Astrocyte (in vitro differentiated cells and primary cell): ENCODE measurements around the gene FN3KRP.

Experiments used
- EZH2 ChIP-seq: IDR thresholded peaks from 2 replicates; pipeline ENCODE4 v1.6.1; 2012; ENCODE audit warnings: mild to moderate bottlenecking, low read length, inconsistent platforms; ENCODE audit not compliant: insufficient read depth
- TF ChIP-seq, protein P1 (sequence below): IDR thresholded peaks from 2 replicates; pipeline ENCODE4 v1.5.1; 2011; ENCODE audit warnings: low read depth, mild to moderate bottlenecking, inconsistent platforms, low read length, moderate library complexity; ENCODE audit not compliant: insufficient read depth

DNA sequence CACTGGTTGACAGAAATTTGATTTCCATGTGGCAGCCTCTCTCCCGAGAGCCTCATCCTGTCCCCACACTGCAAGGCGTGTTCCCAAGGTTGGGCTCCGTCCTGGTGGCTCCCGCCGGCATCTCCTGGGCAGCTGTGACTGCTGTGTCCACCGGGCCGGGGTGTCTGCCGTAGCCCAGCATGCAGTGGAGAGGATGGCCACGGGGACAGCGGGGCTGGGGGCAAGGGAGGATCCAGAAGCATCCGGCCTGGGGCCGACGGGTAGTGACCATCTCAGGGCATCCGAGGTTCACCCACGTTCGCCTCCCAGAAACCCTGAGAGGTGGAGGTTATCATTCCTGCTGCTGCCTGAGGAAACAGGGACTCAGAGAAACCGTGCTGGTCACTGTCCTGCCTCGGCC lies 10.8 kb upstream of the FN3KRP start:
- TF ChIP-seq EZH2: no peak
- TF ChIP-seq, protein P1, sequence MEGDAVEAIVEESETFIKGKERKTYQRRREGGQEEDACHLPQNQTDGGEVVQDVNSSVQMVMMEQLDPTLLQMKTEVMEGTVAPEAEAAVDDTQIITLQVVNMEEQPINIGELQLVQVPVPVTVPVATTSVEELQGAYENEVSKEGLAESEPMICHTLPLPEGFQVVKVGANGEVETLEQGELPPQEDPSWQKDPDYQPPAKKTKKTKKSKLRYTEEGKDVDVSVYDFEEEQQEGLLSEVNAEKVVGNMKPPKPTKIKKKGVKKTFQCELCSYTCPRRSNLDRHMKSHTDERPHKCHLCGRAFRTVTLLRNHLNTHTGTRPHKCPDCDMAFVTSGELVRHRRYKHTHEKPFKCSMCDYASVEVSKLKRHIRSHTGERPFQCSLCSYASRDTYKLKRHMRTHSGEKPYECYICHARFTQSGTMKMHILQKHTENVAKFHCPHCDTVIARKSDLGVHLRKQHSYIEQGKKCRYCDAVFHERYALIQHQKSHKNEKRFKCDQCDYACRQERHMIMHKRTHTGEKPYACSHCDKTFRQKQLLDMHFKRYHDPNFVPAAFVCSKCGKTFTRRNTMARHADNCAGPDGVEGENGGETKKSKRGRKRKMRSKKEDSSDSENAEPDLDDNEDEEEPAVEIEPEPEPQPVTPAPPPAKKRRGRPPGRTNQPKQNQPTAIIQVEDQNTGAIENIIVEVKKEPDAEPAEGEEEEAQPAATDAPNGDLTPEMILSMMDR: no peak
